ENCODE data around the gene KTN1. TPM values are rescaled to one million over a fixed set of nuclear protein-coding genes. Genes with fewer than 3 reads are reported as not detected.

The KTN1 gene
- total RNA-seq, 1 donor from 2014 or later: 128 TPM

DNA sequence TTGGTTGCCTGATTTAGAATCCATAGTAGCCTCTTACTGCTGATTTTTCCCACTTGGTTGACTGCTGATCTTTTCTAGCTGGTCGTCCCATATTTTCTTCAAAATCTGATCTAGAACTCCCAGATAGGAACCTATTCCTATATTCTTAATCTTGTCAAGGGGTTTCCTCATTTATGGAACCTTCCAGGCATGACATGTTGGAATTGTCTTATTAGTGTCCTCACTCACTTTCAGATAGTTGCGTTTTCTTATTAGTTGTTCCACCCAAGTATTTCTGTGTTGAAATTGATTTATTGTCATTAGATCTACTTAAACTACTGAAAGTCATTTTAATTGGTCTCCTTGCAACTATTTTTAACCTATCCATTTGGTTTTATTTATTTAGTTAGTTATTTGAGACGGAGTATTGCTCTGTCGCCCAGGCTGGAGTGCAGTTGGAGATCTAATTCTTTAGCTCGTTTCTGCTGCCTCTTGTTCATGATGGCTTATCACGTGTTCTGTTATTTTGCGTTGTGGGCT is 25.0 kb downstream of the KTN1 start:
- FAIRE-seq (no peak), DNase-seq (ENCODE audit: low read depth) (no peak)
- no peaks in the 10 kb centered on the region for H3K36me3 ChIP-seq (ENCODE audit: control insufficient read depth, insufficient read depth, low read length)
- no peak overlapping the region for H3K4me3 ChIP-seq (ENCODE audit: low read depth, low read length)
- H3K27me3 ChIP-seq (ENCODE audit: control insufficient read depth, insufficient read depth, low read length): no peaks in the 10 kb centered on the region
- TF ChIP-seq, protein P1, sequence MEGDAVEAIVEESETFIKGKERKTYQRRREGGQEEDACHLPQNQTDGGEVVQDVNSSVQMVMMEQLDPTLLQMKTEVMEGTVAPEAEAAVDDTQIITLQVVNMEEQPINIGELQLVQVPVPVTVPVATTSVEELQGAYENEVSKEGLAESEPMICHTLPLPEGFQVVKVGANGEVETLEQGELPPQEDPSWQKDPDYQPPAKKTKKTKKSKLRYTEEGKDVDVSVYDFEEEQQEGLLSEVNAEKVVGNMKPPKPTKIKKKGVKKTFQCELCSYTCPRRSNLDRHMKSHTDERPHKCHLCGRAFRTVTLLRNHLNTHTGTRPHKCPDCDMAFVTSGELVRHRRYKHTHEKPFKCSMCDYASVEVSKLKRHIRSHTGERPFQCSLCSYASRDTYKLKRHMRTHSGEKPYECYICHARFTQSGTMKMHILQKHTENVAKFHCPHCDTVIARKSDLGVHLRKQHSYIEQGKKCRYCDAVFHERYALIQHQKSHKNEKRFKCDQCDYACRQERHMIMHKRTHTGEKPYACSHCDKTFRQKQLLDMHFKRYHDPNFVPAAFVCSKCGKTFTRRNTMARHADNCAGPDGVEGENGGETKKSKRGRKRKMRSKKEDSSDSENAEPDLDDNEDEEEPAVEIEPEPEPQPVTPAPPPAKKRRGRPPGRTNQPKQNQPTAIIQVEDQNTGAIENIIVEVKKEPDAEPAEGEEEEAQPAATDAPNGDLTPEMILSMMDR (IDR thresholded peaks at IDR 0.05; ENCODE audit: insufficient read depth, low read length, severe bottlenecking): no peak

DNA sequence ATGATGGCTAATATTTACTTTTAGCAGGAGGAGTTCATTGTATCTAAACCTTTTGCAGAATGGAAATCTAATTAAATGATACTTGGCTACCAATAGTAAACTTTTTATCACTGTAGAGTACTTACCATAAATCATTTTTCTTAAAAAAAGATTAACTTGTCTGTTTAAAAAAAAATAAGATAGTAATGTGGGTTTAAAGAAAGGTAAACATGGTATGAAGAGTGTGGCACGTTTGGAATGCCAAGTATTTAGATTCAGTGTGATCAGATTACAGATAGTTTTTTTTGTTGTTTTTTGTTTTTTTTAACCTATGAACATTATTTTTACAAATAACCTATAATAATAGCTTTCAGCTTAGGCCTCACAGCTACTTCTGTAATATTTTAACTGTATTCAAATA is 25.8 kb downstream of the KTN1 start:
- Histone ChIP-seq H3K27me3 (ENCODE audit: control insufficient read depth, insufficient read depth, low read length) (no peaks in the 10 kb centered on the region), H3K4me3 (ENCODE audit: low read depth, low read length) (no peak overlapping the region), H3K36me3 (ENCODE audit: control insufficient read depth, insufficient read depth, low read length) (no peaks in the 10 kb centered on the region)
- TF ChIP-seq, protein P1 (IDR thresholded peaks at IDR 0.05; ENCODE audit: insufficient read depth, low read length, severe bottlenecking): no peak
- DNase-seq (ENCODE audit: low read depth) (peak; percentile 23), FAIRE-seq (no peak)

DNA sequence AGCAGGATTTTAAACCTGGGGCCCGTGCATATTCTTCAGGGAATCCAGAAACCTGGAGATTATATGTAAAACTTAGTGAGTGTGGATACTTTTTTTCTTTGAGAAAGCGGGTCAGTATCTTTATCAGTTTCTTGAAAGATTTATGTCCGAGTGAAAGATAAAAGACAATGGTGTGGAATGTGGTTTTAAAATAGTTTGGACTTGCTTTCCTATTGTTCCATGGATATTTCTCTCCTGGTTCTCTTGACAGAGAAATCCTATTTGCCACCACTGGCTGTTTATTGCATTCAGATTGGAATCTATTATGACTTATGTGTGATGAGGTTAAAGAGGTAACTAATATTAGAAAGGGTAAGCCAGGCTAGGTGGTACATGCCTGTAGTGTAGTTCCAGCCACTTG is 27.4 kb downstream of the KTN1 start:
- FAIRE-seq: no peak
- Histone ChIP-seq H3K36me3 (ENCODE audit: control insufficient read depth, insufficient read depth, low read length) (no peaks in the 10 kb centered on the region), H3K4me3 (ENCODE audit: low read depth, low read length) (no peak overlapping the region), H3K27me3 (ENCODE audit: control insufficient read depth, insufficient read depth, low read length) (no peaks in the 10 kb centered on the region)
- TF ChIP-seq, protein P1 (IDR thresholded peaks at IDR 0.05; ENCODE audit: insufficient read depth, low read length, severe bottlenecking): no peak
- no peak for DNase-seq (ENCODE audit: low read depth)

DNA sequence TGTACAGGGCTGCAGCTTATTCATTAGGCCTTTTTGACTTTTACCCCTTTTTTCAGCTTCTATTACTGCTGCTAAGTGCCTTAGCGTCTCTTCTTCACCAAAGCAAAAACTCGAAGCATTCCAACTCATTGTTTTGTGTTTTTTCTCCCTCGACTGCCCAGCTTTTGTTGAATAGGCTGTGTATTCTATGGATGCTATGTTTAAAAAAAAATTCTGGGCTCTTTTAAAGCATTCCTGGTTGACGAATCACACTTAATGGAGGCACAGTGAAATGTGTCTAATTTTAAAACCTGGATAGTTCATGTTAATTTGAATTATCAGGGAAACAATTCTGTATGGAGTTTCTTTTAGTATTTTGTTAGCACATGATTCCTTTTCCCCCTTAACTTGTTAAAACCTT is 29.7 kb downstream of the KTN1 start:
- Histone ChIP-seq H3K27me3 (ENCODE audit: control insufficient read depth, insufficient read depth, low read length) (no peaks in the 10 kb centered on the region), H3K4me3 (ENCODE audit: low read depth, low read length) (no peak overlapping the region), H3K36me3 (ENCODE audit: control insufficient read depth, insufficient read depth, low read length) (peaks cover under 1% of the 10 kb centered on the region)
- no peak for FAIRE-seq
- DNase-seq (ENCODE audit: low read depth): no peak
- TF ChIP-seq, protein P1 (IDR thresholded peaks at IDR 0.05; ENCODE audit: insufficient read depth, low read length, severe bottlenecking): no peak

DNA sequence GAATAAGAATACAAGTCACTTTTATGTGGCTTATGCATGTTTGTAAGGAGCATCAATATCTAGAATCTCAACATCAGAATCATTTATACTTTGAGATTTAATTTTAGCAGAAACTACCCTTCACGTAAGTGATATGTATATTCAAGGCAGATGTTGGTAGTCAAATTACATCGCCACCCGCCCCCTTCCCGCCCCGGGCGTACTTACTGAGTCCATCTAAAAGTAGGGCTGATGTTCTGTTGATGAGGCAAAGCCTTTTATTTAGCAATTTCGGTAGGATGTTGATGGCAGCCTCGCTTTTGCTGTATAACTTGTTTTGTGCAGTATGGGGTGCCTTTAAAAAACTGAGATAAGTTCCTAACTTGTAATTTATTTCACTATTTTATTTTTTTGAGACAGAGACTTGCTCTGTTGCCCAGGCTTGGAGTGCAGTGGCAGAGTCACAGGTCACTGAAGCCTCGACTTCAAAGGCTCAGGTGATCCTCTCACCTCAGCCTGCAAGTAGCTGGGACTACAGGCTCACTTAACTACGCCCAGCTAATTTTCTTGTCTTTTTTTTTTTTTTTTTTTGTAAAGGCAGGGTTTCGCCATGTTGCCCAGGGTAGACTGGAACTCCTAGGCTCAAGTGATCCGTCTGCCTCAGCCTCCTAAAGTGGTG is 30.8 kb downstream of the KTN1 start:
- TF ChIP-seq, protein P1 (IDR thresholded peaks at IDR 0.05; ENCODE audit: insufficient read depth, low read length, severe bottlenecking): no peak
- no peak for FAIRE-seq
- Histone ChIP-seq H3K36me3 (ENCODE audit: control insufficient read depth, insufficient read depth, low read length) (peaks cover 2% of the 10 kb centered on the region), H3K4me3 (ENCODE audit: low read depth, low read length) (no peak overlapping the region), H3K27me3 (ENCODE audit: control insufficient read depth, insufficient read depth, low read length) (no peaks in the 10 kb centered on the region)
- DNase-seq (ENCODE audit: low read depth): no peak

DNA sequence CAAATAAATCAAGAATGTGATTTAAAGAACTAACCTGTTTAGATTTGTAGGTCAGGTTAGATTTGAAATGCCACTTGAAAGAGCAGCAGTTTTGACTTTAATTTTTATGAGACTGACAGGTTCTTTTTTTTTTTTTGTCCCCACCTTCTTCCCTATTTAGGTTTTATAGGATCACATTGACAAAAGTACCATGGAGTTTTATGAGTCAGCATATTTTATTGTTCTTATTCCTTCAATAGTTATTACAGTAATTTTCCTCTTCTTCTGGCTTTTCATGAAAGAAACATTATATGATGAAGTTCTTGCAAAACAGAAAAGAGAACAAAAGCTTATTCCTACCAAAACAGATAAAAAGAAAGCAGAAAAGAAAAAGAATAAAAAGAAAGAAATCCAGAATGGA is 31.9 kb downstream of the KTN1 start:
- H3K36me3 ChIP-seq (ENCODE audit: control insufficient read depth, insufficient read depth, low read length): peaks cover 3% of the 10 kb centered on the region
- TF ChIP-seq, protein P1 (IDR thresholded peaks at IDR 0.05; ENCODE audit: insufficient read depth, low read length, severe bottlenecking): no peak
- H3K27me3 ChIP-seq (ENCODE audit: control insufficient read depth, insufficient read depth, low read length): no peaks in the 10 kb centered on the region
- DNase-seq (ENCODE audit: low read depth) (no peak), FAIRE-seq (no peak)
- H3K4me3 ChIP-seq (ENCODE audit: low read depth, low read length): no peak overlapping the region
